H9 (cell line): ENCODE results near the gene DEPDC1B. TPM values are rescaled to one million over a fixed set of nuclear protein-coding genes. Genes with fewer than 3 reads are reported as not detected.

Experiments used
- DNase-seq: peaks from one replicate; pipeline ENCODE4 v3.0.0-alpha.2; 2017
- H2AFZ ChIP-seq: one replicate; pipeline ENCODE4 v1.6.1; 2013; ENCODE audit warnings: mild to moderate bottlenecking, low read length, control low read depth, moderate library complexity
- H2AK5ac ChIP-seq: 2 replicates; pipeline ENCODE4 v1.6.1; 2013; ENCODE audit warnings: low read length, control low read depth, mixed read lengths; ENCODE audit not compliant: insufficient read length
- H2BK120ac ChIP-seq: one replicate; pipeline ENCODE4 v1.6.1; 2013; ENCODE audit warnings: low read depth, mild to moderate bottlenecking, low read length, control low read depth, inconsistent platforms; ENCODE audit not compliant: poor library complexity, severe bottlenecking
- H2BK12ac ChIP-seq: 2 replicates; pipeline ENCODE4 v1.6.1; 2013; ENCODE audit warnings: low read length, control low read depth, mixed read lengths, low read depth; ENCODE audit not compliant: insufficient read length
- H2BK15ac ChIP-seq: 2 replicates; pipeline ENCODE4 v1.6.1; 2013; ENCODE audit warnings: low read depth, low read length, control low read depth
- H2BK20ac ChIP-seq: one replicate; pipeline ENCODE4 v1.6.1; 2013; ENCODE audit warnings: low read depth, mild to moderate bottlenecking, low read length, control low read depth, inconsistent platforms; ENCODE audit not compliant: poor library complexity, severe bottlenecking
- H2BK5ac ChIP-seq: 2 replicates; pipeline ENCODE4 v1.6.1; 2013; ENCODE audit warnings: low read length, control low read depth, mixed read lengths; ENCODE audit not compliant: insufficient read length
- H3K14ac ChIP-seq: 2 replicates; pipeline ENCODE4 v1.6.1; 2013; ENCODE audit warnings: low read length, control low read depth; ENCODE audit not compliant: insufficient read depth
- H3K18ac ChIP-seq: 2 replicates; pipeline ENCODE4 v1.6.1; 2013; ENCODE audit warnings: low read depth, mild to moderate bottlenecking, mixed read lengths, low read length, control low read depth; ENCODE audit not compliant: insufficient read length
- H3K23ac ChIP-seq: 2 replicates; pipeline ENCODE4 v1.6.1; 2013; ENCODE audit warnings: low read length, control low read depth, mixed read lengths, low read depth; ENCODE audit not compliant: insufficient read length
- H3K23me2 ChIP-seq: 2 replicates; pipeline ENCODE4 v1.6.1; 2013; ENCODE audit warnings: low read depth, mild to moderate bottlenecking, mixed read lengths, low read length, control low read depth; ENCODE audit not compliant: insufficient read length, poor library complexity, severe bottlenecking
- H3K27ac ChIP-seq: 2 replicates; pipeline ENCODE4 v1.5.1; 2013; ENCODE audit warnings: low read length, control low read depth, mixed read lengths, low read depth; ENCODE audit not compliant: insufficient read length
- H3K27me3 ChIP-seq: 2 replicates; pipeline ENCODE4 v1.6.1; 2013; ENCODE audit warnings: low read length, control low read depth, inconsistent platforms; ENCODE audit not compliant: insufficient read depth
- H3K4ac ChIP-seq: 2 replicates; pipeline ENCODE4 v1.6.1; 2013; ENCODE audit warnings: low read depth, mild to moderate bottlenecking, control low read depth, inconsistent platforms, low read length, moderate library complexity
- H3K4me1 ChIP-seq: 2 replicates; pipeline ENCODE4 v1.6.1; 2013; ENCODE audit warnings: low read length, control low read depth, inconsistent platforms; ENCODE audit not compliant: insufficient read depth
- H3K4me2 ChIP-seq: 2 replicates; pipeline ENCODE4 v1.6.1; 2013; ENCODE audit warnings: low read length, control low read depth, mixed read lengths; ENCODE audit not compliant: insufficient read length, insufficient read depth
- H3K56ac ChIP-seq: 2 replicates; pipeline ENCODE4 v1.6.1; 2013; ENCODE audit warnings: low read depth, mild to moderate bottlenecking, mixed read lengths, low read length, control low read depth; ENCODE audit not compliant: insufficient read length
- H3K79me1 ChIP-seq: 2 replicates; pipeline ENCODE4 v1.6.1; 2013; ENCODE audit warnings: low read depth, mild to moderate bottlenecking, moderate library complexity, low read length, control low read depth, inconsistent platforms; ENCODE audit not compliant: insufficient read depth, poor library complexity, severe bottlenecking
- H3K79me2 ChIP-seq: 2 replicates; pipeline ENCODE4 v1.6.1; 2013; ENCODE audit warnings: low read length, control low read depth, inconsistent platforms; ENCODE audit not compliant: insufficient read depth
- H3K9ac ChIP-seq: 2 replicates; pipeline ENCODE4 v1.6.1; 2013; ENCODE audit warnings: low read length, control low read depth, mixed read lengths; ENCODE audit not compliant: insufficient read length; ENCODE audit errors: extremely low read depth
- H3K9me3 ChIP-seq: one replicate; pipeline ENCODE4 v1.6.1; 2013; ENCODE audit warnings: low read depth, low read length, inconsistent platforms; ENCODE audit not compliant: control insufficient read depth
- H3T11ph ChIP-seq: one replicate; pipeline ENCODE4 v1.6.1; 2013; ENCODE audit warnings: mild to moderate bottlenecking, low read length, control low read depth, inconsistent platforms
- H4K20me1 ChIP-seq: one replicate; pipeline ENCODE4 v1.6.1; 2013; ENCODE audit not compliant: control insufficient read depth, insufficient read length, insufficient read depth
- H4K5ac ChIP-seq: 2 replicates; pipeline ENCODE4 v1.6.1; 2013; ENCODE audit warnings: low read depth, mild to moderate bottlenecking, mixed read lengths, low read length, control low read depth; ENCODE audit not compliant: insufficient read length
- H4K8ac ChIP-seq: replicated peaks from 2 replicates; pipeline ENCODE4 v1.6.1; 2013; ENCODE audit warnings: low read length, control low read depth, mixed read lengths, low read depth; ENCODE audit not compliant: insufficient read length
- H4K91ac ChIP-seq: 2 replicates; pipeline ENCODE4 v1.6.1; 2013; ENCODE audit warnings: low read depth, mild to moderate bottlenecking, moderate library complexity, mixed read lengths, low read length, control low read depth; ENCODE audit not compliant: insufficient read length
- H3K27ac Mint-ChIP-seq, 3 experiments: 2 replicates in 2 of 3; 3 replicates in 1 of 3; pipeline ENCODE4 v1.8.0; 2020 to 2021; ENCODE audit warnings: mixed read lengths in 3 of 3, mild to moderate bottlenecking in 1 of 3, moderate library complexity in 1 of 3
- H3K27me3 Mint-ChIP-seq: 2 replicates; pipeline ENCODE4 v1.8.0; 2021; ENCODE audit warnings: low read depth, mild to moderate bottlenecking, moderate library complexity, mixed read lengths
- H3K36me3 Mint-ChIP-seq, 3 experiments: 2 replicates in 2 of 3; 3 replicates in 1 of 3; pipeline ENCODE4 v1.8.0; 2020 to 2021; ENCODE audit warnings: low read depth in 3 of 3, mixed read lengths in 3 of 3; ENCODE audit not compliant: insufficient read depth in 1 of 3
- H3K4me1 Mint-ChIP-seq, 2 experiments: 2 replicates each; pipeline ENCODE4 v1.8.0; 2020; ENCODE audit warnings: mixed read lengths in 2 of 2
- H3K4me3 Mint-ChIP-seq, 2 experiments: 2 replicates in 1 of 2; 3 replicates in 1 of 2; pipeline ENCODE4 v1.8.0; 2020 to 2021; ENCODE audit warnings: mild to moderate bottlenecking in 2 of 2, mixed read lengths in 2 of 2, moderate library complexity in 1 of 2
- H3K9me3 Mint-ChIP-seq, 2 experiments: 2 replicates in 1 of 2; 3 replicates in 1 of 2; pipeline ENCODE4 v1.8.0; 2020; ENCODE audit warnings: mild to moderate bottlenecking in 2 of 2, mixed read lengths in 2 of 2, moderate library complexity in 1 of 2
- CTCF ChIP-seq: fragments of 200-600 bp; sonication (generic); conservative IDR thresholded peaks from 3 replicates; pipeline ENCODE4 v1.8.0; 2021; ENCODE audit warnings: antibody characterized with exemption, mild to moderate bottlenecking
- WGBS: extraction: QIAGEN DNeasy Blood & Tissue Kit; methylation state at CpG from one replicate; pipeline ENCODE4 v1.1.7; 2013; ENCODE audit warnings: missing lambda C conversion rate, low lambda C conversion rate, mixed read lengths; ENCODE audit not compliant: insufficient read length; ENCODE audit errors: extremely low coverage; 5-methylcytosine and 5-hydroxymethylcytosine counted together
- total RNA-seq: library from RNA; stranded (reverse); gene quantifications from 2 replicates; pipeline ENCODE4 v1.2.1, GENCODE V29; 2021

DEPDC1B gene
- total RNA-seq, 1 experiment from 2014 or later, result 49.0 TPM

- H3T11ph ChIP-seq, result no peak overlapping the region
- no peaks in the 10 kb centered on the region for H3K9me3 ChIP-seq
- no peak overlapping the region for H2AK5ac ChIP-seq
- H3K27ac Mint-ChIP-seq, result no peak overlapping the region
- H3K4me1 Mint-ChIP-seq, result peaks cover 7 to 12% of the 10 kb centered on the region in 2 experiments
- no peak overlapping the region for H3K23ac ChIP-seq
- H3K79me2 ChIP-seq, result peaks cover 8% of the 10 kb centered on the region; the same call in 1 of the 2 replicates
- no peak for DNase-seq
- H3K27me3 Mint-ChIP-seq, result no peaks in the 10 kb centered on the region
- H4K8ac ChIP-seq, result no peak overlapping the region
- H2BK120ac ChIP-seq, result no peak overlapping the region
- no peak overlapping the region for H4K91ac ChIP-seq
- no peak overlapping the region for H2BK20ac ChIP-seq
- H4K20me1 ChIP-seq, result no peaks in the 10 kb centered on the region
- H2BK12ac ChIP-seq, result no peak overlapping the region
- no peak overlapping the region for H3K4ac ChIP-seq
- peaks cover 10% of the 10 kb centered on the region for H3K79me1 ChIP-seq
- H3K4me1 ChIP-seq, result no peaks in the 10 kb centered on the region
- H3K4me3 Mint-ChIP-seq, result no peak overlapping the region
- H3K9ac ChIP-seq, result no peak overlapping the region
- no peak overlapping the region for H2BK15ac ChIP-seq
- no peaks in the 10 kb centered on the region for H3K23me2 ChIP-seq
- no peak overlapping the region for H4K5ac ChIP-seq
- no peaks in the 10 kb centered on the region; a peak in 1 of 5 replicates for H3K9me3 Mint-ChIP-seq
- no peak overlapping the region for H2AFZ ChIP-seq
- TF ChIP-seq CTCF, result no peak
- no peak overlapping the region for H3K27ac ChIP-seq
- WGBS, result no CpG with 5 or more reads among the region's 2 CpGs
- H3K14ac ChIP-seq, result no peak overlapping the region
- H3K18ac ChIP-seq, result no peak overlapping the region
- H3K56ac ChIP-seq, result no peak overlapping the region
- H3K36me3 Mint-ChIP-seq, result peaks cover 14 to 38% (median 28%) of the 10 kb centered on the region in 3 experiments
- no peak overlapping the region for H3K4me2 ChIP-seq
- H2BK5ac ChIP-seq, result no peak overlapping the region
- no peaks in the 10 kb centered on the region for H3K27me3 ChIP-seq
These were observed 20.1 kb downstream of the DEPDC1B start for GRCh38 chr5:60679816-60680215.
